Vagina (tissue), 2 donors: Measurements from ENCODE around the gene RNF43.

Source experiments
- POLR2A ChIP-seq, 2 donors: fragments of 450-650 bp; IDR thresholded peaks; one replicate each; pipeline ENCODE4 v1.6.1; 2017; ENCODE audit warnings: antibody characterized with exemption in 2 of 2, mild to moderate bottlenecking in 2 of 2, moderate library complexity in 2 of 2
- POLR2AphosphoS5 ChIP-seq, 2 donors: sonication (generic); formaldehyde crosslinking; IDR thresholded peaks; one replicate each; pipeline ENCODE4 v1.9.0; 2017; ENCODE audit warnings: antibody characterized with exemption in 2 of 2, mild to moderate bottlenecking in 2 of 2, low read depth in 1 of 2; ENCODE audit not compliant: insufficient read depth in 1 of 2
- TF ChIP-seq, protein P1 (sequence below), 3 experiments: fragments of 450-650 bp in 2 of 3; fragments of 200-600 bp in 1 of 3; sonication (generic) in 1 of 3; IDR thresholded peaks; one replicate each; pipeline ENCODE4 v1.5.1; 2017 to 2019; ENCODE audit warnings: antibody characterized with exemption in 3 of 3, mild to moderate bottlenecking in 2 of 3, moderate library complexity in 2 of 3

- TF ChIP-seq, protein P1, sequence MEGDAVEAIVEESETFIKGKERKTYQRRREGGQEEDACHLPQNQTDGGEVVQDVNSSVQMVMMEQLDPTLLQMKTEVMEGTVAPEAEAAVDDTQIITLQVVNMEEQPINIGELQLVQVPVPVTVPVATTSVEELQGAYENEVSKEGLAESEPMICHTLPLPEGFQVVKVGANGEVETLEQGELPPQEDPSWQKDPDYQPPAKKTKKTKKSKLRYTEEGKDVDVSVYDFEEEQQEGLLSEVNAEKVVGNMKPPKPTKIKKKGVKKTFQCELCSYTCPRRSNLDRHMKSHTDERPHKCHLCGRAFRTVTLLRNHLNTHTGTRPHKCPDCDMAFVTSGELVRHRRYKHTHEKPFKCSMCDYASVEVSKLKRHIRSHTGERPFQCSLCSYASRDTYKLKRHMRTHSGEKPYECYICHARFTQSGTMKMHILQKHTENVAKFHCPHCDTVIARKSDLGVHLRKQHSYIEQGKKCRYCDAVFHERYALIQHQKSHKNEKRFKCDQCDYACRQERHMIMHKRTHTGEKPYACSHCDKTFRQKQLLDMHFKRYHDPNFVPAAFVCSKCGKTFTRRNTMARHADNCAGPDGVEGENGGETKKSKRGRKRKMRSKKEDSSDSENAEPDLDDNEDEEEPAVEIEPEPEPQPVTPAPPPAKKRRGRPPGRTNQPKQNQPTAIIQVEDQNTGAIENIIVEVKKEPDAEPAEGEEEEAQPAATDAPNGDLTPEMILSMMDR (IDR thresholded peaks at IDR 0.05): no peak
- TF ChIP-seq POLR2AphosphoS5 (IDR thresholded peaks at IDR 0.05; ENCODE audit: insufficient read depth in 1 of 2, low read depth in 1 of 2) (no peak), POLR2A (IDR thresholded peaks at IDR 0.05) (no peak)
Measured at GRCh38 chr17:58452738-58453137, 35.4 kb upstream of the RNF43 start.
